A673 (cell line): ENCODE data around the gene CLEC3A. TPM values are rescaled to one million over a fixed set of nuclear protein-coding genes. Genes with fewer than 3 reads are reported as not detected.

Source experiments
- BruUV-seq: library from RNA; stranded (reverse); fragments of 400-500 nt; replicated peaks from 2 replicates; lab custom pipeline; 2021; lab: Mats Ljungman, UMichigan
- CTCF ChIA-PET: fragments of 300-600 bp; sonication (Branson Sonifier 250); formaldehyde crosslinking; loops from one replicate; lab custom pipeline; 2022; ENCODE audit warnings: antibody characterized with exemption; lab: Charles Lee
- POLR2A ChIA-PET: fragments of 300-600 bp; sonication (Branson Sonifier 250); formaldehyde crosslinking; loops from one replicate; lab custom pipeline; 2022; ENCODE audit warnings: antibody characterized with exemption; ENCODE audit not compliant: low non-redundant PET; lab: Charles Lee
- DNase-seq: peaks from one replicate; pipeline ENCODE4 v3.0.0-alpha.2; 2015; ENCODE audit warnings: low spot score
- H3K27ac ChIP-seq: fragments of 200-600 bp; sonication (generic); 2 replicates; pipeline ENCODE4 v1.5.1; 2016; ENCODE audit warnings: mixed run types, low read depth, mild to moderate bottlenecking, mixed read lengths, antibody characterized with exemption, low read length; ENCODE audit not compliant: poor library complexity, severe bottlenecking
- H3K27me3 ChIP-seq: fragments of 200-600 bp; sonication (generic); replicated peaks from 2 replicates; pipeline ENCODE4 v1.6.1; 2017; ENCODE audit warnings: mixed run types, low read depth, mild to moderate bottlenecking, mixed read lengths, antibody characterized with exemption, low read length; ENCODE audit not compliant: insufficient read depth, poor library complexity
- H3K36me3 ChIP-seq: fragments of 200-600 bp; sonication (generic); 2 replicates; pipeline ENCODE4 v1.6.1; 2016; ENCODE audit warnings: mixed run types, mild to moderate bottlenecking, mixed read lengths, antibody characterized with exemption, low read length; ENCODE audit not compliant: insufficient read depth, poor library complexity, severe bottlenecking
- H3K4me1 ChIP-seq: fragments of 200-600 bp; sonication (generic); 2 replicates; pipeline ENCODE4 v1.6.1; 2017; ENCODE audit warnings: mixed run types, mild to moderate bottlenecking, mixed read lengths, antibody characterized with exemption, low read length; ENCODE audit not compliant: insufficient read depth, poor library complexity, severe bottlenecking
- H3K4me3 ChIP-seq: fragments of 200-600 bp; sonication (generic); 2 replicates; pipeline ENCODE4 v1.5.1; 2016; ENCODE audit warnings: low read depth, mixed run types, mild to moderate bottlenecking, mixed read lengths, low read length; ENCODE audit not compliant: poor library complexity, severe bottlenecking
- H3K9me3 ChIP-seq: fragments of 200-600 bp; sonication (generic); 2 replicates; pipeline ENCODE4 v1.6.1; 2016; ENCODE audit warnings: mixed run types, low read depth, mild to moderate bottlenecking, mixed read lengths, antibody characterized with exemption, low read length; ENCODE audit not compliant: poor library complexity, severe bottlenecking
- CTCF ChIP-seq: fragments of 300-800, 200-600 bp; sonication (generic); conservative IDR thresholded peaks from 2 replicates; pipeline ENCODE4 v1.5.1; 2017; ENCODE audit warnings: low read depth, mild to moderate bottlenecking, antibody characterized with exemption, low read length, moderate library complexity, mixed read lengths
- EZH2 ChIP-seq: fragments of 200-600 bp; sonication (generic); IDR thresholded peaks from 2 replicates; pipeline ENCODE4 v1.6.1; 2017; ENCODE audit warnings: borderline replicate concordance, low read depth, mild to moderate bottlenecking, mixed read lengths, antibody characterized with exemption, low read length; ENCODE audit not compliant: poor library complexity, severe bottlenecking
- intact Hi-C: fragments of 100-400 bp; cut with micrococcal nuclease; formaldehyde crosslinking; loops from one replicate; pipeline ENCODE4 v1.10.0; 2022; ENCODE audit not compliant: unreplicated experiment
- total RNA-seq: library from RNA; stranded (reverse); gene quantifications from 2 replicates; pipeline ENCODE4 v1.2.3, GENCODE V29; 2021

The CLEC3A gene
- total RNA-seq, 1 experiment from 2014 or later = not detected

DNA sequence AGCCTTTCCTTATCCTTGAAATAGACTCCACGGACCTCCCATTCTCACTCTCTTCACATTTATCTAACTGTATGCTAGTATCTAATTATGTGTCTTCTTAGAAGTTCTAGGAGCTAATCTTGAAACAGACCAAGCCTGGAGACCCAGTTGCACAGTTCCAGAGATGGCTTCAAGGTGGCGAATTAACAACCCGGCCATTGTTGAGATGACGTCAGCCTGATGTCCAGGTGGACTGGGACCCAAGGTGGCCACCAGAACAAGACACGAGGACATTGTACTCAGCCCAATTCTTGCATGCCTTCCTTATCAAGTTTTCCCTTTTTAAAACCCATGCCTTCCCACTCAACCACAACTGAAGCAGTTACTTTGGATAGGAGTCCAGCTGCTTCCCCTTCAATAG lies 47.6 kb downstream of the CLEC3A start:
- no peak for DNase-seq
- BruUV-seq = no TSS peak
- H3K4me3 ChIP-seq = no peak overlapping the region
- intact Hi-C loops = no loop called here
- H3K9me3 ChIP-seq = no peaks in the 10 kb centered on the region
- no peak for TF ChIP-seq EZH2
- H3K36me3 ChIP-seq = no peaks in the 10 kb centered on the region
- H3K27me3 ChIP-seq = no peaks in the 10 kb centered on the region
- ChIA-PET CTCF (no interaction called here), POLR2A (no interaction called here)
- no peak overlapping the region for H3K27ac ChIP-seq
- no peaks in the 10 kb centered on the region for H3K4me1 ChIP-seq

- no peaks in the 10 kb centered on the region for H3K4me1 ChIP-seq
- H3K27me3 ChIP-seq = no peaks in the 10 kb centered on the region
- H3K27ac ChIP-seq = no peak overlapping the region
- DNase-seq = no peak
- H3K4me3 ChIP-seq = no peak overlapping the region
- intact Hi-C loops = no loop called here
- BruUV-seq = no TSS peak
- H3K9me3 ChIP-seq = no peaks in the 10 kb centered on the region
- ChIA-PET CTCF (no interaction called here), POLR2A (no interaction called here)
- TF ChIP-seq EZH2 = no peak
- H3K36me3 ChIP-seq = no peaks in the 10 kb centered on the region
Measured at GRCh38 chr16:78072275-78072674, 49.9 kb downstream of the CLEC3A start.

- TF ChIP-seq CTCF (no peak), EZH2 (no peak)
- ChIA-PET CTCF (no interaction called here), POLR2A (no interaction called here)
- H3K9me3 ChIP-seq = no peaks in the 10 kb centered on the region
- H3K4me3 ChIP-seq = no peak overlapping the region
- intact Hi-C loops = no loop called here
- H3K27me3 ChIP-seq = no peaks in the 10 kb centered on the region
- BruUV-seq = no TSS peak
- H3K27ac ChIP-seq = no peak overlapping the region
- H3K4me1 ChIP-seq = no peaks in the 10 kb centered on the region
- H3K36me3 ChIP-seq = no peaks in the 10 kb centered on the region
- DNase-seq = no peak
Measured at GRCh38 chr16:78075800-78076199, 53.5 kb downstream of the CLEC3A start.

- TF ChIP-seq CTCF (no peak), EZH2 (no peak)
- ChIA-PET POLR2A (no interaction called here), CTCF (no interaction called here)
- no peaks in the 10 kb centered on the region for H3K36me3 ChIP-seq
- no peak for DNase-seq
- H3K4me1 ChIP-seq = peaks cover 5% of the 10 kb centered on the region
- no peak overlapping the region for H3K27ac ChIP-seq
- H3K4me3 ChIP-seq = no peak overlapping the region
- H3K27me3 ChIP-seq = no peaks in the 10 kb centered on the region
- no peaks in the 10 kb centered on the region for H3K9me3 ChIP-seq
- BruUV-seq = no TSS peak
- intact Hi-C loops = no loop called here
Measured at GRCh38 chr16:78081341-78081740, 59.0 kb downstream of the CLEC3A start.

Other genes with a start within 250 kb of the CLEC3A start
- 0.09 and 0.17 TPM in 2 replicates for gene VAT1L, start 234.0 kb upstream of the CLEC3A start, total RNA-seq
- gene WWOX, start 77.1 kb downstream of the CLEC3A start, total RNA-seq = 79.9 and 82.6 TPM in 2 replicates